Activated CD8-positive, alpha-beta memory T cell treated with anti-CD3 and anti-CD28 coated beads for 1 hour (primary cell): ENCODE data around the gene LRPAP1.
"Not testable (repeated sequence)": the region's sequence is repeated elsewhere in the genome, so short reads cannot be mapped to it uniquely, and the experiment has no call there.

Experiments
- DNase-seq, 2 donors: peaks; one replicate each; pipeline ENCODE4 v3.0.0-alpha.2; 2020; ENCODE audit warnings: low read depth in 1 of 2; ENCODE audit errors: extremely low read depth in 1 of 2

The LRPAP1 gene

GRCh38 chr4:3519468-3520264 lies 12.6 kb downstream of the LRPAP1 start:
- DNase-seq, result no peak

- no peak for DNase-seq
Measured at GRCh38 chr4:3518941-3519340, 13.3 kb downstream of the LRPAP1 start.

- no peak for DNase-seq
Measured at GRCh38 chr4:3518511-3518880, 13.7 kb downstream of the LRPAP1 start.

- DNase-seq, result no peak
Measured at GRCh38 chr4:3517731-3518510, 14.3 kb downstream of the LRPAP1 start.

GRCh38 chr4:3516836-3517730 lies 15.1 kb downstream of the LRPAP1 start:
- DNase-seq, result no peak

- no peak for DNase-seq
Measured at GRCh38 chr4:3516061-3516835, 16.0 kb downstream of the LRPAP1 start.

GRCh38 chr4:3515646-3516045 lies 16.6 kb downstream of the LRPAP1 start:
- no peak for DNase-seq

- DNase-seq, result no peak
Measured at GRCh38 chr4:3514806-3515501, 17.3 kb downstream of the LRPAP1 start.

- no peak for DNase-seq
Measured at GRCh38 chr4:3514221-3514780, 17.9 kb downstream of the LRPAP1 start.

- no peak for DNase-seq
Measured at GRCh38 chr4:3513807-3514206, 18.4 kb downstream of the LRPAP1 start.

- no peak for DNase-seq
Measured at GRCh38 chr4:3512719-3513118, 19.5 kb downstream of the LRPAP1 start.

GRCh38 chr4:3512279-3512678 lies 19.9 kb downstream of the LRPAP1 start:
- no peak for DNase-seq

- not testable (repeated sequence) for DNase-seq
Measured at GRCh38 chr4:3511601-3512000, 20.6 kb downstream of the LRPAP1 start.

- no peak for DNase-seq
Measured at GRCh38 chr4:3511187-3511586, 21.0 kb downstream of the LRPAP1 start.

GRCh38 chr4:3510481-3510880 lies 21.7 kb downstream of the LRPAP1 start:
- no peak for DNase-seq

- DNase-seq, result no peak
Measured at GRCh38 chr4:3508542-3508941, 23.7 kb downstream of the LRPAP1 start.

GRCh38 chr4:3505231-3505630 lies 27.0 kb downstream of the LRPAP1 start:
- DNase-seq, result no peak

GRCh38 chr4:3502941-3503936 lies 29.0 kb downstream of the LRPAP1 start:
- no peak for DNase-seq
